ENCODE measurements around the gene NR2F6.
A peak's percentile ranks its signal among the peaks of the same experiment; 100 is the strongest.

Gene NR2F6

GRCh38 chr19:17245535-17245984 is at the start of gene NR2F6:
Gene NR2F6 (minus strand): TSS chr19:17245919. CDS start chr19:17245220, 699 bp downstream.
- Histone ChIP-seq H3K9me3 (no peaks in the 10 kb centered on the region), H3K27me3 (peaks cover 48% of the 10 kb centered on the region), H3K4me1 (ENCODE audit: control insufficient read depth in 1 of 2, insufficient read depth in 1 of 2, low read depth in 1 of 2, low read length in 1 of 2) (peaks cover 13% of the 10 kb centered on the region in 2 experiments), H3K4me3 (ENCODE audit: low read depth in 1 of 2, low read length in 1 of 2) (peak within 1 kb of the TSS; percentile 63 to 75), H3K27ac (peak within 1 kb of the TSS; percentile 56), H3K36me3 (no peaks in the 10 kb centered on the region)
- no peak for TF ChIP-seq CTCF (IDR thresholded peaks at IDR 0.05)

- Histone ChIP-seq H3K4me1 (ENCODE audit: control insufficient read depth in 1 of 2, insufficient read depth in 1 of 2, low read depth in 1 of 2, low read length in 1 of 2) (peaks cover 33 to 40% of the 10 kb centered on the region in 2 experiments), H3K27me3 (no peaks in the 10 kb centered on the region), H3K4me3 (ENCODE audit: low read depth in 1 of 2, low read length in 1 of 2) (no peak overlapping the region), H3K27ac (no peak overlapping the region), H3K9me3 (no peaks in the 10 kb centered on the region), H3K36me3 (peaks cover 5% of the 10 kb centered on the region)
- TF ChIP-seq CTCF (IDR thresholded peaks at IDR 0.05) = no peak
Measured at GRCh38 chr19:17294051-17294891, 48.6 kb upstream of the NR2F6 start.

GRCh38 chr19:17293605-17294004 is 47.9 kb upstream of the NR2F6 start:
- no peak overlapping the region for H3K27ac ChIP-seq
- peaks cover 5% of the 10 kb centered on the region for H3K36me3 ChIP-seq
- no peak overlapping the region for H3K4me3 ChIP-seq (ENCODE audit: low read depth in 1 of 2, low read length in 1 of 2)
- TF ChIP-seq CTCF (IDR thresholded peaks at IDR 0.05) = no peak
- H3K4me1 ChIP-seq (ENCODE audit: control insufficient read depth in 1 of 2, insufficient read depth in 1 of 2, low read depth in 1 of 2, low read length in 1 of 2) = peaks cover 33 to 40% of the 10 kb centered on the region in 2 experiments
- no peaks in the 10 kb centered on the region for H3K9me3 ChIP-seq
- H3K27me3 ChIP-seq = no peaks in the 10 kb centered on the region

GRCh38 chr19:17292301-17293074 is 46.8 kb upstream of the NR2F6 start:
- peaks cover 5% of the 10 kb centered on the region for H3K36me3 ChIP-seq
- H3K27me3 ChIP-seq = no peaks in the 10 kb centered on the region
- H3K4me3 ChIP-seq (ENCODE audit: low read depth in 1 of 2, low read length in 1 of 2) = peak overlapping the region; percentile 60 to 69
- H3K9me3 ChIP-seq = no peaks in the 10 kb centered on the region
- no peak for TF ChIP-seq CTCF (IDR thresholded peaks at IDR 0.05)
- peaks cover 32 to 39% of the 10 kb centered on the region in 2 experiments for H3K4me1 ChIP-seq (ENCODE audit: control insufficient read depth in 1 of 2, insufficient read depth in 1 of 2, low read depth in 1 of 2, low read length in 1 of 2)
- H3K27ac ChIP-seq = peak overlapping the region; percentile 47

GRCh38 chr19:17289489-17289888 is 43.8 kb upstream of the NR2F6 start:
- H3K36me3 ChIP-seq = peaks cover 5% of the 10 kb centered on the region
- H3K9me3 ChIP-seq = no peaks in the 10 kb centered on the region
- peaks cover 21 to 24% of the 10 kb centered on the region in 2 experiments for H3K4me1 ChIP-seq (ENCODE audit: control insufficient read depth in 1 of 2, insufficient read depth in 1 of 2, low read depth in 1 of 2, low read length in 1 of 2)
- H3K27ac ChIP-seq = no peak overlapping the region
- no peak for TF ChIP-seq CTCF (IDR thresholded peaks at IDR 0.05)
- H3K4me3 ChIP-seq (ENCODE audit: low read depth in 1 of 2, low read length in 1 of 2) = no peak overlapping the region
- H3K27me3 ChIP-seq = no peaks in the 10 kb centered on the region
